SK-N-MC (cell line): ENCODE results near the gene PLPPR4.

Experiments used
- EZH2 ChIP-seq: fragments of 200-600 bp; sonication (generic); IDR thresholded peaks from one replicate; pipeline ENCODE4 v1.6.1; 2017; ENCODE audit warnings: antibody characterized with exemption
- FOXP2 ChIP-seq: optimal IDR thresholded peaks from 2 replicates; pipeline ENCODE3; 2011; ENCODE audit warnings: mild to moderate bottlenecking, moderate library complexity; ENCODE audit not compliant: insufficient read depth; ENCODE audit errors: extremely low read length, control extremely low read depth
- POLR2AphosphoS5 ChIP-seq: IDR thresholded peaks from 2 replicates; pipeline ENCODE4 v1.6.1; 2012; ENCODE audit warnings: mild to moderate bottlenecking, low read depth, low read length, borderline replicate concordance

DNA sequence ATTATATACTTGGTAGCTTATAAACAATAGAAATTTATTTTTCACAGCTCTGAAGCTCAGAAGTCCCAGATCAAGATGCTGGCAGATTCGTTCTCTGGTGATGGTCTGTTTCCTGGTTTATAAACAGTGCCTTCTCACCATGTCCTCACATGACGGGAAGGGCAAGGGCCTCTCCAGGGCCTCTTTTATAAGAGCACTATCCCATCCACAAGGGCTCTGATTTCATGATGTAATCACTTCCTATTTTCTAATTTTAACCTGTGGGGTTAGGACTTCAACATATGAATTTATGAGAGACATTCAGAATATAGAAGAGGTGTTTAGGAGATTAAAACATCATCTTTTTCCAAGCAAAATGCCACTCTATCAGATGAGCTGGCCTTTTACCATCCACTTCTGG, 32.1 kb upstream of the PLPPR4 start:
- no peak for TF ChIP-seq POLR2AphosphoS5
- no peak for TF ChIP-seq EZH2
- no peak for TF ChIP-seq FOXP2
